ENCODE results near the gene MMD. TPM values are rescaled to one million over a fixed set of nuclear protein-coding genes. Genes with fewer than 3 reads are reported as not detected.

Gene MMD
- polyA plus RNA-seq, 4 donors = 4.0 to 12.5 (median 10.3) TPM

DNA sequence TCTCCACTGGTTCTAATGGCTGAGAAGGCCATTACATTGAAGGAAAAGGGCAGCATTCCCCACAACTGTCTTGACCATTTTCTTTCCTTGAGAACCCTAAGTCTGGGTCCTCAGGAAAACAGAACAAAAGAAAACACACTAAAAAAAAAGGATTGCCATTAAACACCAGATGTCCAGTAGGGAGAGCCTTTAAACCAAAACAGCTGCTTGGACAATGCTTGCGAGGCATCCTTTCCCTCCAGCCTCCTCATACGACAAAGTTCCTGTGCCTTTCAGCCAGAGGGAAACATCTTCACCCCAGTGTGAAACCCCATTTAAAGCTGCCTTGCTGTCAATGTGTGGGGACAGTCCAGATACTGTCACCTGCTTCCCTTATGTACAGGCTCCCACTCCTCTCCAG is 74.3 kb downstream of the MMD start:
- Histone ChIP-seq H3K9me3 (ENCODE audit: control insufficient read depth in 2 of 2, insufficient read depth in 1 of 2, low read depth in 1 of 2, low read length in 1 of 2) (peaks cover 0 to 5% of the 10 kb centered on the region in 2 donors), H3K27me3 (ENCODE audit: control insufficient read depth in 3 of 3, insufficient read depth in 3 of 3, low read length in 3 of 3) (peaks cover 0 to 4% (median 0%) of the 10 kb centered on the region in 3 donors), H3K36me3 (ENCODE audit: control insufficient read depth in 3 of 3, insufficient read depth in 2 of 3, low read depth in 1 of 3, low read length in 3 of 3) (no peaks in the 10 kb centered on the region), H3K4me3 (ENCODE audit: low read depth in 1 of 3, low read length in 3 of 3) (no peak overlapping the region), H3K4me1 (ENCODE audit: control insufficient read depth in 3 of 3, insufficient read depth in 2 of 3, low read depth in 1 of 3, low read length in 2 of 3) (no peaks in the 10 kb centered on the region), H3K27ac (ENCODE audit: low read depth in 1 of 3, low read length in 2 of 3) (no peak overlapping the region)
- 87 to 96% (median 90%) methylated on average over 2 of the region's 2 CpGs for WGBS, 3 donors
- DNase-seq = no peak
- no peak for FAIRE-seq

DNA sequence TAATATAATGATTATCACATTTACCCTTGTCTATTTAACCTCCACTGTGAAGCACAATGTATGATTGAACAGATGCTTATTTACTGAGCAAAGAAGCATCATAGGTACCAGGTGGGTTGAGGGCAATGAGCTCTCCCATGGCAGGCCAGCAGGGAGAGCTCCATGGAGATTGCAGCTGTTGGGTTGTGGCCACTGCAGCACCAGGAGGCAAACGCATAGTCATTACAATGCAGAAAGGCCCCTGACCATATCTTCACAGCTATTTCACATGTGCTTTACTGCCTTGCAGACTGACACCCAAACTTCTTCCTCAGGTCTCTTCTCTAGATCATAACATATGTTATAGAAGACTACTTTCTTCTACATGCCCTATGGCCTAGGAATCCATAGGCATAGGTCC is 75.0 kb downstream of the MMD start:
- Histone ChIP-seq H3K4me1 (ENCODE audit: control insufficient read depth in 3 of 3, insufficient read depth in 2 of 3, low read depth in 1 of 3, low read length in 2 of 3) (no peaks in the 10 kb centered on the region), H3K36me3 (ENCODE audit: control insufficient read depth in 3 of 3, insufficient read depth in 2 of 3, low read depth in 1 of 3, low read length in 3 of 3) (no peaks in the 10 kb centered on the region), H3K9me3 (ENCODE audit: control insufficient read depth in 2 of 2, insufficient read depth in 1 of 2, low read depth in 1 of 2, low read length in 1 of 2) (peaks cover 0 to 5% of the 10 kb centered on the region in 2 donors), H3K27me3 (ENCODE audit: control insufficient read depth in 3 of 3, insufficient read depth in 3 of 3, low read length in 3 of 3) (peaks cover 0 to 4% (median 0%) of the 10 kb centered on the region in 3 donors), H3K4me3 (ENCODE audit: low read depth in 1 of 3, low read length in 3 of 3) (no peak overlapping the region), H3K27ac (ENCODE audit: low read depth in 1 of 3, low read length in 2 of 3) (no peak overlapping the region)
- 86 to 98% (median 96%) methylated on average over 1 of the region's 1 CpG for WGBS, 3 donors
- DNase-seq = no peak
- FAIRE-seq = no peak

DNA sequence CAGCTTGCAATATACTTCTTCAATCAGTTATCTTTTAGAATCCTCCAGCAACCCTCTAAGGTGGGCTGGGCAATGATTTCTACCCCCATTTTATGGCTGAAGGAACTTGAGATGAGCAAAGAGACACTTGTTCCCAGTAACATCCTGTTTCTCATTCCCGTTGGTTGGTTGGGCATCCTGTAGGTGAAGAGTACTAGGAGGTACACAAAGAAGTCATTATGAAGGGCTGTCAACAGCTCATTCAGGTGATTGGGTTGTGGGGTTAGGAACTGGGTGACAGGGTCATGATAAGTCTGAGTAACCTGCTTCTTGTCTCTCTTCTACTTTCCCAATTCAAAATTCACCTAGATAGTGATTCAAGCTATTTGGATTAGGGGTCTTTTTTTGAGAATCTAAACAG is 76.5 kb downstream of the MMD start:
- no peaks in the 10 kb centered on the region for H3K4me1 ChIP-seq (ENCODE audit: control insufficient read depth in 3 of 3, insufficient read depth in 2 of 3, low read depth in 1 of 3, low read length in 2 of 3)
- H3K27me3 ChIP-seq (ENCODE audit: control insufficient read depth in 3 of 3, insufficient read depth in 3 of 3, low read length in 3 of 3) = peaks cover 0 to 4% (median 0%) of the 10 kb centered on the region in 3 donors
- H3K36me3 ChIP-seq (ENCODE audit: control insufficient read depth in 3 of 3, insufficient read depth in 2 of 3, low read depth in 1 of 3, low read length in 3 of 3) = no peaks in the 10 kb centered on the region
- H3K27ac ChIP-seq (ENCODE audit: low read depth in 1 of 3, low read length in 2 of 3) = no peak overlapping the region
- DNase-seq = no peak
- 85 to 89% (median 86%) methylated on average over 1 of the region's 1 CpG for WGBS, 3 donors
- H3K4me3 ChIP-seq (ENCODE audit: low read depth in 1 of 3, low read length in 3 of 3) = no peak overlapping the region
- peaks cover 0 to 5% of the 10 kb centered on the region in 2 donors for H3K9me3 ChIP-seq (ENCODE audit: control insufficient read depth in 2 of 2, insufficient read depth in 1 of 2, low read depth in 1 of 2, low read length in 1 of 2)
- FAIRE-seq = no peak

DNA sequence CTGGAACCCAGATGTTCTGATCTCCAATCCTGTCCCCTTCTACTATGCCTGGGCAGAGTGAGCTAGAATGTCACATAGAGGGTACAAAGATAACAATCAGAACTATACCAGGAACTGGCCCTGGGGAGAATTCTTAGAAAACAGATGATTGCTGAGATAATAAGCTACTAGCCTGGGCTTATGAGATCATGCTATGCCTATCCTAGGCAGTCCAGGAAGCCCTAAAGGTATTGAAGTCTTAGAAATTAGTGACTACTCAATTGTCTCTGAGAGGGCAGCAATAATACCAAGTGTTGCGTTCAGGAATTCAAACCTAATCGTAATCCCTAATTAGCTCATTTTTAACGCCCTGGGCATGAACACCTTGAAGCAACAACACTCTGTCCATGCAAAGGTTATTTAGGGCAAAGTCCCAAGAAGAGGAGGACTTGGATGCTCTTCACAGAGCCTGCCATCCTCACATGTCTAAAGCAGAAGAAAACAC is 77.1 kb downstream of the MMD start:
- FAIRE-seq (no peak), DNase-seq (peak in 1 of 2 donors; percentile 42)
- Histone ChIP-seq H3K36me3 (ENCODE audit: control insufficient read depth in 3 of 3, insufficient read depth in 2 of 3, low read depth in 1 of 3, low read length in 3 of 3) (no peaks in the 10 kb centered on the region), H3K4me1 (ENCODE audit: control insufficient read depth in 3 of 3, insufficient read depth in 2 of 3, low read depth in 1 of 3, low read length in 2 of 3) (no peaks in the 10 kb centered on the region), H3K9me3 (ENCODE audit: control insufficient read depth in 2 of 2, insufficient read depth in 1 of 2, low read depth in 1 of 2, low read length in 1 of 2) (peaks cover 0 to 5% of the 10 kb centered on the region in 2 donors), H3K4me3 (ENCODE audit: low read depth in 1 of 3, low read length in 3 of 3) (no peak overlapping the region), H3K27me3 (ENCODE audit: control insufficient read depth in 3 of 3, insufficient read depth in 3 of 3, low read length in 3 of 3) (peaks cover 0 to 4% (median 0%) of the 10 kb centered on the region in 3 donors), H3K27ac (ENCODE audit: low read depth in 1 of 3, low read length in 2 of 3) (no peak overlapping the region)
- WGBS, 3 donors = 83 to 87% (median 84%) methylated on average over 3 of the region's 3 CpGs

DNA sequence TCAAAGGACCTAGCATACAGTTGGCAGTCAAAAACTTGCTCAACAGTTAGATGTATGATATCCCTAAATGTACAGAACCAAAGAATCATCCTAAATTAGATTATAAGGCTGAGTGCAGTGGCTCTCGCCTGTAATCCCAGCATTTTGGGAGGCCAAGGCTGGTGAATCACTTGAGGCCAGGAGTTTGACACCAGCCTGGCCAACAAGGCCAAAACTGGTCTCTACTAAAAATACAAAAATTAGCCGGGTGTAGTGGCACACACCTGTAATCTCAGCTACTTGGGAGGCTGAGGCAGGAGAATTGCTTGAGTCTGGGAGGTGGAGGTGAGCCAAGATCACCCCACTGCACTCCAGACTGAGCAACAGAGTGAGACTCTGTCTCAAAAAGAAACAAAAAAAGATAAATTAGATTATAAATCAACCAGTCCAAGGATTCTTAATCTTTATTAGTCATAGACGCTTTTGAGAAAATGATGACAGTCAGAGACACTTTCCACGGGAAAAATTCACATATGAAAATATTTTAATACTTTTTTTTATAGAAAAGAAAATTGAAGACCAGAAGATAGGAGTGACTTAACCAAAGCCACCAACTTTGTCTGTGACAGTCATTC is 77.6 kb downstream of the MMD start:
- Histone ChIP-seq H3K27ac (ENCODE audit: low read depth in 1 of 3, low read length in 2 of 3) (no peak overlapping the region), H3K27me3 (ENCODE audit: control insufficient read depth in 3 of 3, insufficient read depth in 3 of 3, low read length in 3 of 3) (peaks cover 0 to 9% (median 0%) of the 10 kb centered on the region in 3 donors), H3K4me3 (ENCODE audit: low read depth in 1 of 3, low read length in 3 of 3) (no peak overlapping the region), H3K36me3 (ENCODE audit: control insufficient read depth in 3 of 3, insufficient read depth in 2 of 3, low read depth in 1 of 3, low read length in 3 of 3) (no peaks in the 10 kb centered on the region), H3K9me3 (ENCODE audit: control insufficient read depth in 2 of 2, insufficient read depth in 1 of 2, low read depth in 1 of 2, low read length in 1 of 2) (peaks cover 0 to 5% of the 10 kb centered on the region in 2 donors), H3K4me1 (ENCODE audit: control insufficient read depth in 3 of 3, insufficient read depth in 2 of 3, low read depth in 1 of 3, low read length in 2 of 3) (no peaks in the 10 kb centered on the region)
- 69 to 78% (median 78%) methylated on average over 4 of the region's 4 CpGs for WGBS, 3 donors
- no peak for DNase-seq
- no peak for FAIRE-seq

DNA sequence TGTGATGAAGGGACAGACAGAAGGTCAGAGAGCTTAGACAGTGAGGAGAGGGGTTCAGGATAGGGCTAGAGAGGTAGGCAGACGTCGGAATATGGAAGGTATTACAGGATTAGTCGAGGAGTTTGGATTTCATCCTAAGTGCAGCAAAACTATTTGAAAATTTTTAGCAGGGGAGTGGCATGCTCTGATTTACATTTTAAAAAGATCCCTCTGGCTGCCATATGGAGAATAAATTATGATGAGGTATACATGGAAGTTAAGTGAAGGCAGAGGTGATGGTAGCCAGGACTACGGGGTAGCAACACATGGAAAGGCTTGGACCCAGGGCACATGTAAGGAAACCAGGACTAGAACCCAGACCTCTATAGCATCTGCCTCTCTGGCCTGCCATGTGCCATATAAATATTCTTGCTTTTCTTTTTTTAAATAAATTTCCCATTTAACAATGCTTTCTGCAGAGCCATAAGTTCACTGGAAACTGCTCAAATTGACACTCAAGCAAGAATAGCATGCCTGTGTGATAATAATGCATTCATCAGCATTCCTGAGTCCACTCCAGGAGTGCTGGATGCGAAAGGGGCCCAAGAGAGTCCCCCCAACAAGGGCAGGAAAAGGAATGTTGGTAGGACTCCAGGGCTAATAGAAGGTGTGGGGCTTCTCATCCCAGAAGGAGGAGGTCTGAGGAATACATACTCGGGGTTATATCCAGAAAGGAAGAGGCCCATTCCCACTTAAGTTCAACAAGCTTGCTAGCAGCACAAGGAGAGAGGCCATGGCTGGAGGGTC is 78.6 kb downstream of the MMD start:
- Histone ChIP-seq H3K36me3 (ENCODE audit: control insufficient read depth in 3 of 3, insufficient read depth in 2 of 3, low read depth in 1 of 3, low read length in 3 of 3) (no peaks in the 10 kb centered on the region), H3K9me3 (ENCODE audit: control insufficient read depth in 2 of 2, insufficient read depth in 1 of 2, low read depth in 1 of 2, low read length in 1 of 2) (peaks cover 0 to 5% of the 10 kb centered on the region in 2 donors), H3K27ac (ENCODE audit: low read depth in 1 of 3, low read length in 2 of 3) (no peak overlapping the region), H3K4me1 (ENCODE audit: control insufficient read depth in 3 of 3, insufficient read depth in 2 of 3, low read depth in 1 of 3, low read length in 2 of 3) (no peaks in the 10 kb centered on the region), H3K4me3 (ENCODE audit: low read depth in 1 of 3, low read length in 3 of 3) (no peak overlapping the region), H3K27me3 (ENCODE audit: control insufficient read depth in 3 of 3, insufficient read depth in 3 of 3, low read length in 3 of 3) (peaks cover 0 to 9% (median 0%) of the 10 kb centered on the region in 3 donors)
- 86 to 90% (median 90%) methylated on average over 6 of the region's 6 CpGs for WGBS, 3 donors
- DNase-seq (no peak), FAIRE-seq (no peak)

Other genes starting within 250 kb of the MMD start
- gene HLF, start 156.9 kb downstream of the MMD start, polyA plus RNA-seq = 1 to 10 TPM in 1 of 4 donors, under 1 TPM in 3; 0.31 to 2.3 (median 0.61) TPM
- not detected for gene SMIM36, start 89.6 kb upstream of the MMD start, polyA plus RNA-seq